ENCODE measurements around the gene C2orf76. TPM values are rescaled to one million over a fixed set of nuclear protein-coding genes. Genes with fewer than 3 reads are reported as not detected.

The C2orf76 gene
- total RNA-seq, 1 experiment from 2014 or later, result 5.7 TPM

DNA sequence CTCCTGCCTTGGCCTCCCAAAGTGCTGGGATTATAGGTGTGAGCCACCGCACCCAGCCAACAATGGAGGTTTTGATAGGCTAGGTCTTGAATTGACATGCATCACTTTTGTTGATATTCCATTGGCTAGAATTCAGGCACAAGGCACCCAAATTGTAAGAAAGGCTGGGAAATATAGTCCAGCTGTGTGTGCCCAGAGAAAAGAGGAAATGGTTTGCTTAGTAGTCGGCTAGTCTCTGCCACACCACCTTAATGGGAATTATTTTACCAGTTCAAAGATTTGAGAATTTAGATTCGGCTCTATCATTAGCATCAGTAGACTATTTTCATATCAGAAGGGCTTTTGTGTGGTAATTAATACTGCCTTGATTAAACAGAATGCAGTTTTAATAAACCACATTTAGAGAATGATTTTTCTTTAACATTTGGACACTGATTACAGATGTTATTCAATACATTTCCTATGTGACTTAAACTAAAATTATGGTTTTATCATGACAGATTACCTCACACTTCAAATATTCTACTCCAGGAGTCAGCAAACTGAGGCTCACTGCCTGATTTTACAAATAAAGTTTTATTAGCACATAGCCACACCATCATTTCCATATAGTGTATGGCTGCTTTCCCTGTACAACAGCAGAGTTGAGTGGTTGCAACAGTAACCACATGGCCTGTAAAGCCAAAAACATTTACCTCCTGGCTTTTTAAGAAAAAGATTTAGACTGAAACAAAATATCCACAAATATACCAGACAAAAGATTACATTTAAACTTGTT is 27.5 kb upstream of the C2orf76 start:
- Histone ChIP-seq H2BK20ac (ENCODE audit: low read depth, low read length, poor library complexity, severe bottlenecking) (no peak overlapping the region), H3K27me3 (ENCODE audit: insufficient read depth, low read length) (no peaks in the 10 kb centered on the region), H3K4ac (ENCODE audit: low read depth, low read length) (no peak overlapping the region), H3K23ac (ENCODE audit: insufficient read length, low read depth, low read length) (no peak overlapping the region), H2AFZ (ENCODE audit: low read length) (no peak overlapping the region), H3K9ac (ENCODE audit: extremely low read depth, insufficient read length, low read length) (no peak overlapping the region), H3K14ac (ENCODE audit: insufficient read depth, low read length) (no peak overlapping the region), H4K5ac (ENCODE audit: insufficient read length, low read depth, low read length) (no peak overlapping the region), H3K27ac (ENCODE audit: insufficient read length, low read depth, low read length) (no peak overlapping the region), H3K9me3 (ENCODE audit: control insufficient read depth, low read depth, low read length) (no peaks in the 10 kb centered on the region), H4K8ac (replicated peaks; ENCODE audit: insufficient read length, low read depth, low read length) (no peak overlapping the region), H3K79me1 (ENCODE audit: insufficient read depth, low read depth, low read length, poor library complexity, severe bottlenecking) (no peaks in the 10 kb centered on the region), H3K4me1 (ENCODE audit: insufficient read depth, low read length) (no peaks in the 10 kb centered on the region), H2BK5ac (ENCODE audit: insufficient read length, low read length) (no peak overlapping the region), H3K4me2 (ENCODE audit: insufficient read depth, insufficient read length, low read length) (no peak overlapping the region), H3K23me2 (ENCODE audit: insufficient read length, low read depth, low read length, poor library complexity, severe bottlenecking) (no peaks in the 10 kb centered on the region), H2AK5ac (ENCODE audit: insufficient read length, low read length) (no peak overlapping the region), H4K91ac (ENCODE audit: insufficient read length, low read depth, low read length) (no peak overlapping the region), H2BK15ac (ENCODE audit: low read depth, low read length) (no peak overlapping the region), H4K20me1 (ENCODE audit: control insufficient read depth, insufficient read depth, insufficient read length) (no peaks in the 10 kb centered on the region), H3K79me2 (ENCODE audit: insufficient read depth, low read length) (no peaks in the 10 kb centered on the region), H2BK120ac (ENCODE audit: low read depth, low read length, poor library complexity, severe bottlenecking) (no peak overlapping the region), H2BK12ac (ENCODE audit: insufficient read length, low read depth, low read length) (no peak overlapping the region), H3K18ac (ENCODE audit: insufficient read length, low read depth, low read length) (no peak overlapping the region), H3T11ph (ENCODE audit: low read length) (no peak overlapping the region), H3K56ac (ENCODE audit: insufficient read length, low read depth, low read length) (no peak overlapping the region)
- Mint-ChIP-seq H3K27me3 (ENCODE audit: low read depth) (no peaks in the 10 kb centered on the region), H3K36me3 (ENCODE audit: insufficient read depth in 1 of 3, low read depth in 3 of 3) (no peaks in the 10 kb centered on the region; a peak in 1 of 7 replicates), H3K27ac (no peak overlapping the region), H3K4me3 (no peak overlapping the region), H3K4me1 (peaks cover 18 to 21% of the 10 kb centered on the region in 2 experiments), H3K9me3 (no peaks in the 10 kb centered on the region)
- no peak for TF ChIP-seq CTCF (conservative IDR thresholded peaks at IDR 0.05)
- WGBS (ENCODE audit: extremely low coverage, insufficient read length, low lambda C conversion rate), result no CpG with 5 or more reads among the region's 3 CpGs
- no peak for DNase-seq

Measured in H9 (cell line).